Transverse colon (tissue), 4 donors: Measurements from ENCODE around the gene PLP2.

ENCODE experiments used
- EP300 ChIP-seq: sonication (generic); formaldehyde crosslinking; IDR thresholded peaks from one replicate; pipeline ENCODE4 v1.6.1; 2017; ENCODE audit warnings: antibody characterized with exemption, low read depth
- POLR2A ChIP-seq: fragments of 450-650 bp; IDR thresholded peaks from one replicate; pipeline ENCODE4 v1.6.1; 2016; ENCODE audit warnings: antibody characterized with exemption, mild to moderate bottlenecking, moderate library complexity
- POLR2AphosphoS5 ChIP-seq, 3 donors: sonication (generic); formaldehyde crosslinking; IDR thresholded peaks; one replicate each; pipeline ENCODE4 v1.6.1; 2016; ENCODE audit warnings: antibody characterized with exemption in 3 of 3
- TF ChIP-seq, protein P1 (sequence below), 5 experiments: fragments of 200-600 bp in 3 of 5; fragments of 450-650 bp in 2 of 5; sonication (generic) in 3 of 5; IDR thresholded peaks; 1 replicate in 2 of 5; 2 replicates in 3 of 5; pipeline ENCODE4 v1.5.1; 2016 to 2017; ENCODE audit warnings: antibody characterized with exemption in 5 of 5, inconsistent platforms in 3 of 5, mild to moderate bottlenecking in 2 of 5, moderate library complexity in 1 of 5

DNA sequence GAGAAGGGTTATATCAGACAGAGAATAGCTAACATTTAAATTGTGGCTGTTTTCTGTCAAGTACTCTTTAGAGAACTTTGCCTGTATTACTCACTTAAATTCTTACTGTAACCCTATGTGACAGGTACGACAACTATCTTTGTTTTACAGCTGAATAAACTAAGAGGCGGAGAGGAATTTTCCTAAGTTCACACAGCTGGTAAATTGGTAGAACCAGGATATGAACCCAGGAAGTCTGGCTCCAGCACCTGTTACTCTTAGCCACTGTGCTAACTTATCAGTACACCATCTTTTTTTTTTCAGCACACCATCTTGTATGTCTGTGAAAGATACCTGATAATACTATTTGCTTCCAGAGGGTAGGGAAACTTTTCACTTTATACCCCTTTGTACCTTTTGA lies 30.3 kb downstream of the PLP2 start:
- TF ChIP-seq POLR2A (no peak), POLR2AphosphoS5 (IDR thresholded peaks at IDR 0.05) (no peak), EP300 (no peak)
- TF ChIP-seq, protein P1, sequence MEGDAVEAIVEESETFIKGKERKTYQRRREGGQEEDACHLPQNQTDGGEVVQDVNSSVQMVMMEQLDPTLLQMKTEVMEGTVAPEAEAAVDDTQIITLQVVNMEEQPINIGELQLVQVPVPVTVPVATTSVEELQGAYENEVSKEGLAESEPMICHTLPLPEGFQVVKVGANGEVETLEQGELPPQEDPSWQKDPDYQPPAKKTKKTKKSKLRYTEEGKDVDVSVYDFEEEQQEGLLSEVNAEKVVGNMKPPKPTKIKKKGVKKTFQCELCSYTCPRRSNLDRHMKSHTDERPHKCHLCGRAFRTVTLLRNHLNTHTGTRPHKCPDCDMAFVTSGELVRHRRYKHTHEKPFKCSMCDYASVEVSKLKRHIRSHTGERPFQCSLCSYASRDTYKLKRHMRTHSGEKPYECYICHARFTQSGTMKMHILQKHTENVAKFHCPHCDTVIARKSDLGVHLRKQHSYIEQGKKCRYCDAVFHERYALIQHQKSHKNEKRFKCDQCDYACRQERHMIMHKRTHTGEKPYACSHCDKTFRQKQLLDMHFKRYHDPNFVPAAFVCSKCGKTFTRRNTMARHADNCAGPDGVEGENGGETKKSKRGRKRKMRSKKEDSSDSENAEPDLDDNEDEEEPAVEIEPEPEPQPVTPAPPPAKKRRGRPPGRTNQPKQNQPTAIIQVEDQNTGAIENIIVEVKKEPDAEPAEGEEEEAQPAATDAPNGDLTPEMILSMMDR (IDR thresholded peaks at IDR 0.05): no peak
